Activated naive CD4-positive, alpha-beta T cell treated with anti-CD3 and anti-CD28 coated beads, Interleukin-2, amount 50 U/mL, for 72 hours (primary cell): ENCODE measurements around the gene PDE10A. TPM values are rescaled to one million over a fixed set of nuclear protein-coding genes. Genes with fewer than 3 reads are reported as not detected.

Experiments
- ATAC-seq, 2 donors: fragments of 150-1000 bp; cut with Tn5 transposase; 2 replicates each; pipeline ENCODE4 v1.10.0; 2021; ENCODE audit warnings: mild to moderate bottlenecking in 2 of 2, moderate library complexity in 2 of 2
- DNase-seq, 2 donors: peaks; one replicate each; pipeline ENCODE4 v3.0.0; 2021 to 2022; ENCODE audit warnings: low spot score in 2 of 2
- H3K27ac Mint-ChIP-seq, 2 donors: one replicate each; pipeline ENCODE4 v1.8.0; 2022; ENCODE audit warnings: mild to moderate bottlenecking in 2 of 2, mixed read lengths in 2 of 2
- H3K36me3 Mint-ChIP-seq, 2 donors: one replicate each; pipeline ENCODE4 v1.8.0; 2022; ENCODE audit warnings: mixed read lengths in 2 of 2
- H3K9me3 Mint-ChIP-seq, 2 donors: one replicate each; pipeline ENCODE4 v1.8.0; 2022; ENCODE audit warnings: mixed read lengths in 2 of 2
- total RNA-seq, 2 donors: library from RNA; stranded (reverse); gene quantifications; one replicate each; pipeline ENCODE4 v1.2.3, GENCODE V29; 2022

The PDE10A gene
- total RNA-seq, 2 donors from 2014 or later = not detected

DNA sequence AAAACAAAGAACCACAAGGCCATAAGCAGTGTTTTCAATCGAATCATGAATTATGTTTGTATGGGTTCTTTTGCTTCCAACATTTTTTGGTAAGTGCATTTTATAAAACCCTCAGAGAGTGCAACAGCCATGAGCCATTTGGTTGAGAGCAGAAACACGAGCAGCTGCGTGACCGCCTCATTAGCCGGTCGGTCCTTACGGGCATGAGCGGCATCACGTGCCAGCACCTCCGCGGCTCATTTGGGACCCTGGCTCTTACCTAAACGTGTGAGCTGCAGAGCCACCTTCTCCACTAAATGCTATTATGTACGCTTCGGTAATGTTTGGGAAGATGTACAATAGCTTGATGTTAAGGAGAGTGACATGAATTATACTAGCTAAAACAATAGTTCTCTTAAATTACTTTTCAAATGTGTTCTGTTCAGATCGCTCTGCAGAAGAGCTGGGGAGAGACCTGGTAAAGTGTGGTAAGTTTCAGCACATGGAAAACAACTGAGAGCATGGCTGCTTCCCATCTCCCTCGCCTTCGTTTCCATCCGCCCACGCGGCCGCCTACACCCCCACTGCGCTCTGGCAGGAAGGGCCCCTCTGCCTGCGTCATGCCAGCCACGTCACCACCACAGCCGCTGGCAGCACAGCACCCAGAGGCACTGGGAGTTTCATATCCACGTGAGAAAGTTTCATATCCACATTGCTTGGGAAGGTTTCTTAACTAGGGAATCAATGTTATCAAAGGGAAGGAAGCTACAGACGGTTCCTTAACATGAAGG lies 23.7 kb upstream of the PDE10A start:
- DNase-seq = no peak
- H3K9me3 Mint-ChIP-seq = peaks cover 7 to 9% of the 10 kb centered on the region in 2 donors
- no peak overlapping the region for H3K27ac Mint-ChIP-seq
- no peaks in the 10 kb centered on the region for H3K36me3 Mint-ChIP-seq
- ATAC-seq = no peak

DNA sequence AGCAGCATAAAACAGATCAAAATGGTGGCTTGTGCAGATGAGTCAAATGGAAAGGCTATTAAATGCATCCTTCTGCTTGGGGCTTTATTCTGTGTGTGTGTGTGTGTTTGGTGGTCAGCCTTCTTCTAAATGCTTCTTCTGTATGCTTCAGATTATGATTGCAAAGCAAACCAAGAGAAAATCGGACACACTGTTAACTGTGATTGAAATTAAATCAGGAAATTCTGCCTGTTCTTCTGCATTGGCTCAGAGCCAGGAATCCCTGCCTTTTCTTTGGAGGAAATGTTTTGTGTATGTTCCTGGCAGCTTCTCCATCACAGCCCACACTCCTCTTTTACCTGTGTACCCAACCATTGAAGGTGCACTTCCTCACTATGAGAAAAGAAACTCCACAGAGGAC lies 22.3 kb upstream of the PDE10A start:
- no peak overlapping the region for H3K27ac Mint-ChIP-seq
- no peak for ATAC-seq
- peaks cover 7 to 9% of the 10 kb centered on the region in 2 donors for H3K9me3 Mint-ChIP-seq
- H3K36me3 Mint-ChIP-seq = no peaks in the 10 kb centered on the region
- DNase-seq = no peak

DNA sequence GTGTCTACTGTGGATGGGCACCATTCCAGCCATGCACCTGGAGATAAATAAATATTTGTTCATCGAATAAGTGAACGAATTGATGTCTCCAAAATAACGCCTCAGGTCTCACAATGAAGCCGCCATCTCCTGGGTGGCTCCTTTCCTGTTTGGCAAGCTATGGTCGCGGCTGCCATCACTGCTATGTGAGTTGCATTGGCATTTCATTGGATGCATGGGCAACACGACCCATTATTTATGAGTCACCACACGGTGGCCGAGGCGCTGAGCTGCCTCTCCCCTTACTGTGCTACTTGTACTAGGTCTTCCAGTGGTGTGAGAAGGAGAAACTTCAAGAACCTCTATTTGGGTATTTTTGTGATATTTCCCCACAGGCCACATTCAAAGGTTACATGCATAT lies 21.3 kb upstream of the PDE10A start:
- peaks cover 5 to 7% of the 10 kb centered on the region in 2 donors for H3K9me3 Mint-ChIP-seq
- no peak for DNase-seq
- no peak overlapping the region for H3K27ac Mint-ChIP-seq
- no peak for ATAC-seq
- H3K36me3 Mint-ChIP-seq = no peaks in the 10 kb centered on the region

DNA sequence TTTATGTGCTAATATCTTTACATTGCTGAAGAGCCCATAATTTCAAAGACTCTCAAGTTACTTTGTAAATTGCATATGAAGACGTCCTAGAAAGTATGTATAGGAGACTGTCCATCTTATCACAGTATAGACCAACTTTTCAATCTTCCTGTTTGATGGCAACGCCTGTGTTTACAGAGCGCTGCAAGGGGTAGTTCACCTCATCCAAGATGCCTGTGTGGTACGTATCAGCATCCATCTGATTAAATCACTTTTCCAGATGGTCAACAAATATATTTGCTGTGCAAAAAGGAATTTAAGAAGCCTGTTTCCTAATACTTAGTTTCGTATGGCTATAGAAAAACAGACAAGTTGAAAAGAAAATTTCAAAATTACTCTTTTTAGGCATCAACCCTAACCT lies 17.9 kb upstream of the PDE10A start:
- Mint-ChIP-seq H3K9me3 (peaks cover 9 to 10% of the 10 kb centered on the region in 2 donors), H3K27ac (no peak overlapping the region), H3K36me3 (no peaks in the 10 kb centered on the region)
- no peak for ATAC-seq
- DNase-seq = no peak

DNA sequence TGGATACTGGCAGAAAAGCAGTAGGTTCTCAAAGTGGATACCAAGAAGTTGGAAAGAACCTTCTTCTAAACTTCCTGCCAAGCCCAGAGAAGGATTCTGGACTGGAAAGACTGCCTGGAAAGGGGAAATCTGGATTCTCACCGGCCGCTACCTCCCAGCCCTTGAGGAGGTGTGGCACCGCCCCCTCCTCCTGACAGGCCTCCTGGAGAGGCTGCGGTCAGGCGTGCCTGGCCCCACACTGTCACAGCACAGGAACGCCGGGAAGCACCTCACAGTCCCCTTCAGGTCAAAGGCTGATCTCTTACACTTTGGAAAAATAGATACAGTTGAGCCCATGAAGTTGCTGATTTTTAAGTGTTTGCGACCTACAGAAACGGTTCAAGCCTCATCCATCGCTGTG lies 16.3 kb upstream of the PDE10A start:
- no peak overlapping the region for H3K27ac Mint-ChIP-seq
- ATAC-seq (no peak), DNase-seq (no peak)
- H3K36me3 Mint-ChIP-seq = no peaks in the 10 kb centered on the region
- H3K9me3 Mint-ChIP-seq = peaks cover 9 to 10% of the 10 kb centered on the region in 2 donors

DNA sequence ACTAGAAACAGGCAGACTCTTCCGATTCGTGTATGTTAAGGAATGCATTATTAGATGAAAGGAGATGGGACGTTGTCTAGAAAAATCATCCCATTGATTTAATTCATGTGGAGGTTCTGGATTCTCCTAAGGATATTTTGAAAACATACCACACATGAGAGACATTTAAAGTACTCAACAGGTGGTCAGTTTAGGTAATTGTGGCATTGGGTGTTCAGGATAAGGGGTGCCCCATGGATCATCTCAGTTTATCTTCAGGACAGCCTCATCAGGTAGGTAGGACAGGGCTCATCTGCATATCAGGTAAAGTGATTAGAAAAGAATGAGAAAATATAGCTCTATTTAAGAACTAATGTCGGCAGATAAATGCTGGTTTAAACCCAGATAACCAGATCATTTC lies 15.9 kb upstream of the PDE10A start:
- Mint-ChIP-seq H3K27ac (no peak overlapping the region), H3K36me3 (no peaks in the 10 kb centered on the region), H3K9me3 (peaks cover 5 to 10% of the 10 kb centered on the region in 2 donors)
- DNase-seq = no peak
- no peak for ATAC-seq

DNA sequence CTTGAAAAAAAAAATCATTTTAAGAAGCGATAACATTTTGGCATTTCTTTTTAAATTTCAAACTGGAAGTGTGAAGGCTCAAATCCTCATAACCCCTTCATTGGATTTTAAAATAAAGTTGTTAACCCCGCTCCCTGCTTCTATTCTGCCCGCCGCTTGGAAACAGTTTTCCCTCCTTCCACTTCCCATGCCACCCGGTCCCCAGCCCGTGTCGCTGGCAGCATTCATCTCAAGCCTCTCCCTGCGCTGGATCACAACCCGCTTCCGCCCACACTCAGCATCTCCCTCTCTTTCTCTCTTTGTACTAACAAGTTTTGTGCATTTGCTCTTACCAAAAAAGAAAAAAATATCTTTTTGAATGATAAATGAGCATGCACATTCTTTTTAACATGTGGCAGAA lies 15.4 kb upstream of the PDE10A start:
- Mint-ChIP-seq H3K9me3 (peaks cover 3 to 10% of the 10 kb centered on the region in 2 donors), H3K27ac (peak overlapping the region in 1 of 2 donors; percentile 9), H3K36me3 (no peaks in the 10 kb centered on the region)
- no peak for DNase-seq
- no peak for ATAC-seq

DNA sequence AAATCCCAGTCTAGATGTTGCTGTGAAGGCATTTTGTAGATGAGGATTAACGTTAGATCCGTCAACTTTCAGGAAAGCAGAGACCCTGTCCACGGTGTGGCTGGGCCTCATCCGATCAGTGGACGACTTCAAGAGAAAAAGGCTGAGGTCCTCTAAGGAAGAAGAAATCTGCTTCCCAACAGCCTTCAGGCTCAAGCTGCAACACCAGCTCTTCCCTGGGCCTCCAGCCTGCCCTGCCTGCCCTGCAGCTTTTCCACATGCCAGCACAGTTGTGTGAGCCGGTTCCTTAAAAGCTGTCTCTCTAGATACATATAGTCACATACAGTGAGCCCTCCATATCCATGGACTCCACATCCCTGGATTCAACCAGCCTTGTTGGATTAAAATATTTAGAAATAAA lies 14.1 kb upstream of the PDE10A start:
- DNase-seq = no peak
- no peak overlapping the region for H3K27ac Mint-ChIP-seq
- H3K9me3 Mint-ChIP-seq = peaks cover 3 to 11% of the 10 kb centered on the region in 2 donors

DNA sequence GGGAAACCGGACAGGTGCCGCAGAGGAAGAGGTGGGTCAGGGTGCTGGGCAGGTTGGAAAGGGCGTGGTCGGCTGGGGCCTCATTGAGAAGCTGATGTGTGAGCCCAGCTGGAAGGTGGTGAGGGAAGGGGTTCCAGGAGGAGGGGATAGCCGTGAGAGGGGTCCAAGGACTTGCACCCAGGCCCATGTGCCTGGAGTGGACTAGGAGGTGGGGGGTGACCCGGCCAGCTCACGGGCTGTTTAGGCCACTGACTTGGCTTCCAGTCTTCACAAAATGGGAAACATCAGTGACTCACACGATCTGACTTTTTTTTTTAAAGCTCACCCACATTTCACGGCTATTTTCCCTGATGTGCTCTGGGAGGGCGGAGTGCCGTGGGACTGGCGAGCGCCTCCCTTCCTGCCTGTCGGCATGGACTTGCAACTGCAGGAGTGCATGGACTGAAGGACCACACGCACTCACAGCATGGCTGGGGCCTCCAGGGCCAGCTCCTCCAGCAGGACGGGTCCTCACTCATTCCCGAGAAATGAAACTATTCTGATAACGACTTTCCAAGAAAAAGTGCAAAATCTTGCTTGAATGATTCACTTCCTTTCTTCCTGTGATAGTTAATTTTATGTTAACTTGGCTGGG lies 13.5 kb upstream of the PDE10A start:
- no peaks in the 10 kb centered on the region for H3K36me3 Mint-ChIP-seq
- ATAC-seq (no peak), DNase-seq (no peak)
- H3K27ac Mint-ChIP-seq = no peak overlapping the region
- H3K9me3 Mint-ChIP-seq = peaks cover 3 to 11% of the 10 kb centered on the region in 2 donors

More for the DNA sequence above, 14.1 kb upstream of the PDE10A start:
- no peak for ATAC-seq
- H3K36me3 Mint-ChIP-seq = no peaks in the 10 kb centered on the region

DNA sequence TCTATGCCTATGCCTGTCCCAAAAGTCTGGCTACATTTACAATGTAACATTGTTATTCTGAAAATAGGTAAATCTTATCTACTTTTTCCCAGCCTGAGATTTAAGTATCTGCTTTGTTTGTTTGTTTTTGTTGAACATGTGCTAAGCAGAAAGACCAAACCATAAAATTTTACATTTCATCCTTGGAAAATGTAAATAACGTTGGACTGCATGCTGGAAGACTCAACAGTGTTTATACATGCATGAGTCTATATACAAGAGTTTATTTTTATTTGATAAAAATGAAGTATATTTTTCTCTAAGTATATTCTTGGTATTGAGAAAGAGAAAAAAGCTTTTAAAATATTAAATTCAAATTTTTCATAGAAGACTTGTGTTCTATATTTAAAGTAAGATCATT lies 12.1 kb upstream of the PDE10A start:
- Mint-ChIP-seq H3K27ac (no peak overlapping the region), H3K36me3 (no peaks in the 10 kb centered on the region), H3K9me3 (peaks cover 3 to 11% of the 10 kb centered on the region in 2 donors)
- ATAC-seq (no peak), DNase-seq (no peak)

DNA sequence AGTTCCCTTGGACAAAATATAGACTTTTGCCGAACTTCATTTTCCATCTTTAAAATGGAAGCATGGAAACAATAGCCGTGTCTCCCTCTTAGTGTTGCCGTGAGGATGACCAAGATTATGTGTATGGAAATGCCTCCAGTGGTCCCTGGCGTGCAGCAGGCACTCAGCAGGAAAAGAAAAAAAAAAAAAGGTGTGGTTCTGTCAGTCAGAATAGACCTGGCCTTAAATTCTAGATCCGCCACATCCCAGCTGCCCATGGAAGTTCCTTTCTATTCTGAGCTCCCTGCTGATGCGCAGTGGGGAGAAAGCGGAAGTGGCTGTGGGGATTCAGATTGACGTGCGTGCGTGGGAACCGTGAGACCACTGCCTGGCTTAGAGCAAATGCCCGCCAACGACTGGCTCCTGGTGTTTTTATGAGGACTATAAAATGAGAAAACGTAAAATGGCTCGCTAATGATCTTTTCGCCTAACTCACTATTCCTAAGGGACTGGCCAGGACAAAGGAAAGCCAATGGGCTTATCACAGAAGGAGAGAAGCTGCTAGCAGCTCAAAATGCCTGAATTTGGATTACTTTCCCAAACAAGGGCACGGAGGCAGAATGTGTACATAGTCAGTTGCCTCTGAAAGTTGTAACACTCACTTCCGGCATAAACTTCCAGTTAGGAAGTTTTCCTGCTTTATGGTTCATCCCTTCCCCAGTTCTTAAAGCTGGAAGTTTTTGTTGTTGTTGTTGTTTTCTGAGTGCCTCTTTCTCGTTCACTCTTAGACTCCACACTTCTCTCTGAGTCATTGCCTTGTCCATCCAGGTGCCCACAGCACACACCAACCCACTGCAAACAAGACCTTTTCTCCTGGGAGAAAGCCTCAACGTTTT lies 11.4 kb upstream of the PDE10A start:
- H3K9me3 Mint-ChIP-seq = peaks cover 3 to 11% of the 10 kb centered on the region in 2 donors
- no peak overlapping the region for H3K27ac Mint-ChIP-seq
- ATAC-seq = no peak
- no peak for DNase-seq
- H3K36me3 Mint-ChIP-seq = no peaks in the 10 kb centered on the region

DNA sequence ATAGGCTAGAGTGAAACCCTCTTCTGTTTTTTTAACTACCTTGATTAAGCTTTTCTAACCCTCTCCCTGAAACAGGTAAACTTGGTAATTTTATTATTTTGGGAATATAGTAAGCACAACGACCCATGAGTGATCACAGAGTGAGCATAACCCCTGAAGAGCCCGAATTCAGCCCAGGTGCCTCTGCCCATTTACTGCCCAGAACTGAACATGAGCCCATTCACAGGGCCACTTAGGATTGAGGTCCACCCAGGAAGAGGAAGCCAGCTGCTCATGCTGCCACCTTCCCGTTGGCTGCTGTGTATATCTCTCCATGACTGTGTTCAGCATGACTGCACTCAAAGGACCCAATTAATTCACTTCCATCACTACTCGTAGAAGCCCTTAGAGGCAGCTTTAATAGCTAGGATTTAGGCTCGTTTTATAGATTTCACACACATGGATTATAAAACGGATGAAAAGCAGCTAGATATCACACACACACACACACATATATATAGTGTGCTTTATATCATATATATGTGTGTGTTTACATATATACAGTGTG lies 8.3 kb upstream of the PDE10A start:
- H3K27ac Mint-ChIP-seq = no peak overlapping the region
- no peaks in the 10 kb centered on the region for H3K36me3 Mint-ChIP-seq
- no peak for ATAC-seq
- H3K9me3 Mint-ChIP-seq = peaks cover 0 to 4% of the 10 kb centered on the region in 2 donors
- no peak for DNase-seq

DNA sequence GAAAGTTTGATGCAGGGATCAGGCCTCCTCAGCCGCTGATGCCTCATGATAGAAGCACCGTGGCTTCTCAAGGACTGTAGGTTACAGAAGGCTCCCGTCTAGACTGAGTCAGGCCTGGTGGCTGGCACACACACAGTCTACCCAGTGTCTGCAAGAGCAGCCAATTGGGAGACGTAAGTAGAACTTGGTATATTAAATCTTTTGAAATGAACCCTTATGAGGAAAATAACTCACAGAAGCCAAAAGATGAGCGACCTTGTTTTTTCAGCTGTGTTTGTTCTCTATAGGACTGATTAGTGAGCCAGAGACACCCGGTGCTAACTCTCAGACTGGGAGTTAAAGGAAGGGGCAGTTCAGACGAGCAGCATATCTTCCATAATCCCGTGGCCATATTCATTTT lies 5.9 kb upstream of the PDE10A start:
- DNase-seq (no peak), ATAC-seq (no peak)
- Mint-ChIP-seq H3K9me3 (peaks cover 0 to 4% of the 10 kb centered on the region in 2 donors), H3K36me3 (peaks cover 0 to 6% of the 10 kb centered on the region in 2 donors), H3K27ac (no peak overlapping the region)

DNA sequence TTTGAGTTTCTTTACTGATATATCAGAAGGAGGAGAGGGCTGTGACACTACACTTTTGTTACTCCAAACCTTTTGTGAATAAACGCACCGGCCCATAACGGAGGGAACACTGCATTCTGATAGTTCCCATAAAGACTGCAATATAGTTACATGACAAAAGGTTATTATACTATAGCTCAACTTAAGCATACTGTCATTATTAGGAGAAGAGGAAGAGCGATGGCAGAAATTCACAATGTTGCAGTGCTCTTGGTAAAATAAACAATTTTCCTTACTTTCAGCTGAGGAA lies 2.3 kb upstream of the PDE10A start:
- DNase-seq (no peak), ATAC-seq (no peak)
- Mint-ChIP-seq H3K36me3 (peaks cover 0 to 6% of the 10 kb centered on the region in 2 donors), H3K9me3 (no peaks in the 10 kb centered on the region), H3K27ac (no peak overlapping the region)

DNA sequence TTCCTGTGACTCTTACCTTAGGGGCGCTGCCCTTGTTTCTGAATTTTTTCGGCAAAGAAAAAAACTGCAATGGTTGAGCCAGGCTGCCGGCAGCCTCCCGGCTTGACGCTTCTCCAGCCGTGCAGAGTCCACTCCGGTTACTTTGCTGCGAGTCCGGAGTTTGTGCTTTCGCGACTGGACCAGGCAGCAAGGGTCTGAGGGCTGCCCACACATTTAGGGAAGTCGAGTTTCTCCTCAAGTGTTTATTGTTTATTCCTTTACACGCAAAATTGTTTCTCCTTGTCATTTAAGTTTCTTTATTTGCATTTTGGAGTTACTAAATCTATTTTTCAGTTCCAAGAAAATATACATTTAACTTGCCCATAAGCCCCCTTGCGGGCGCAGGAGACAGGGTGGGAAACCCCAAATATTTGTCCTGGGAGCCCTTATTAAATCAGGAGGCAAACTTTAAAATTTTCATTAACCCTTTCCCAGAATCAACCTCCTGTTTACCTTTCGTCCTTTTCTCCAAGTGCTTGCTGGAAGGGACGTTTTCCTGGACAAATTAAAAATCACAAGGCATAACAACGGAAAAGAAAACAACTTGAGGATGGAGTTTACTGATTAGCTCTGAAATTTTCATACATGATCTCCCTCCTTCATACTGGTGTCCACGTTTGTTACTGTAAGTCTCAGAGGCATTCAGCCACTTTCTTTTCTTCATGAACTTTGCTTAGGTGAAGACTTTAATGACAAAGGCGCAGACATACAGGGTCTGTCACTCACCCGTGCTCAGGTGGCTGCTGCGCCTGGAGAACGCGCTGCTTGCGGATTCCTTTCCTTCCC lies 1.7 kb upstream of the PDE10A start:
- no peaks in the 10 kb centered on the region for H3K9me3 Mint-ChIP-seq
- ATAC-seq = no peak
- H3K27ac Mint-ChIP-seq = peak overlapping the region in 1 of 2 donors; percentile 81
- DNase-seq = no peak
- H3K36me3 Mint-ChIP-seq = peaks cover 0 to 6% of the 10 kb centered on the region in 2 donors
